GM23338 (cell line): ENCODE measurements around the gene AASDH. TPM values are rescaled to one million over a fixed set of nuclear protein-coding genes. Genes with fewer than 3 reads are reported as not detected.

Experiments used
- ATAC-seq: fragments of 200-7000 bp; cut with Tn5 transposase; 3 replicates; pipeline ENCODE4 v1.9.1; 2020
- DNase-seq: peaks from one replicate; pipeline ENCODE4 v3.0.0-alpha.2; 2015; ENCODE audit warnings: low spot score
- H2AFZ ChIP-seq: fragments of 200-600 bp; sonication (generic); 2 replicates; pipeline ENCODE4 v1.8.0; 2016; ENCODE audit warnings: antibody characterized with exemption, mild to moderate bottlenecking, moderate library complexity
- H3F3A ChIP-seq: fragments of 200-600 bp; sonication (generic); replicated peaks from 2 replicates; pipeline ENCODE4 v1.8.0; 2017; ENCODE audit warnings: antibody characterized with exemption, mixed run types, low read depth
- H3K27ac ChIP-seq: fragments of 200-600 bp; sonication (generic); 2 replicates; pipeline ENCODE4 v1.6.1; 2016; ENCODE audit warnings: low read depth
- H3K27me3 ChIP-seq: fragments of 200-600 bp; sonication (generic); 2 replicates; pipeline ENCODE4 v1.8.0; 2016; ENCODE audit warnings: mild to moderate bottlenecking, mixed run types, moderate library complexity; ENCODE audit not compliant: insufficient read depth
- H3K36me3 ChIP-seq: fragments of 200-600 bp; sonication (generic); 2 replicates; pipeline ENCODE4 v1.8.0; 2016; ENCODE audit warnings: mild to moderate bottlenecking; ENCODE audit not compliant: insufficient read depth
- H3K4me1 ChIP-seq: fragments of 200-600 bp; sonication (generic); 2 replicates; pipeline ENCODE4 v1.8.0; 2016; ENCODE audit warnings: mild to moderate bottlenecking, moderate library complexity; ENCODE audit not compliant: insufficient read depth
- H3K4me2 ChIP-seq: fragments of 200-600 bp; sonication (generic); 2 replicates; pipeline ENCODE4 v1.7.1; 2017; ENCODE audit warnings: mixed run types
- H3K4me3 ChIP-seq: fragments of 200-600 bp; sonication (generic); 2 replicates; pipeline ENCODE4 v1.6.1; 2016; ENCODE audit warnings: mixed run types
- H3K79me2 ChIP-seq: fragments of 200-600 bp; sonication (generic); replicated peaks from 2 replicates; pipeline ENCODE4 v1.8.0; 2017; ENCODE audit warnings: mild to moderate bottlenecking; ENCODE audit not compliant: insufficient read depth
- H3K9me2 ChIP-seq: fragments of 200-600 bp; sonication (generic); 2 replicates; pipeline ENCODE4 v1.8.0; 2017; ENCODE audit not compliant: insufficient read depth
- H4K20me1 ChIP-seq: fragments of 200-600 bp; sonication (generic); replicated peaks from 2 replicates; pipeline ENCODE4 v1.8.0; 2017; ENCODE audit warnings: mild to moderate bottlenecking; ENCODE audit not compliant: insufficient read depth
- H3K27ac Mint-ChIP-seq: 2 replicates; pipeline ENCODE4 v1.8.0; 2020; ENCODE audit warnings: inconsistent platforms, mild to moderate bottlenecking, moderate library complexity, mixed read lengths
- H3K27me3 Mint-ChIP-seq: 3 replicates; pipeline ENCODE4 v1.8.0; 2022; ENCODE audit warnings: low read depth, mild to moderate bottlenecking, moderate library complexity, mixed read lengths, inconsistent platforms; ENCODE audit not compliant: insufficient read depth, poor library complexity
- H3K36me3 Mint-ChIP-seq: 3 replicates; pipeline ENCODE4 v1.8.0; 2021; ENCODE audit warnings: low read depth, mild to moderate bottlenecking, inconsistent platforms, moderate library complexity, mixed read lengths
- H3K4me1 Mint-ChIP-seq: 3 replicates; pipeline ENCODE4 v1.8.0; 2020; ENCODE audit warnings: mild to moderate bottlenecking, inconsistent platforms, mixed read lengths
- H3K4me3 Mint-ChIP-seq: 3 replicates; pipeline ENCODE4 v1.8.0; 2021; ENCODE audit warnings: moderate library complexity, mild to moderate bottlenecking, inconsistent platforms, mixed read lengths
- H3K9me3 Mint-ChIP-seq: 3 replicates; pipeline ENCODE4 v1.8.0; 2020; ENCODE audit warnings: moderate library complexity, mild to moderate bottlenecking, inconsistent platforms, mixed read lengths
- CREB1 ChIP-seq: fragments of 250-450 bp; sonication (Bioruptor Pico); IDR thresholded peaks from 2 replicates; pipeline ENCODE4 v1.5.0; 2020; ENCODE audit warnings: low read depth, mild to moderate bottlenecking, moderate library complexity
- EZH2 ChIP-seq: fragments of 200-600 bp; sonication (generic); IDR thresholded peaks from one replicate; pipeline ENCODE4 v1.8.0; 2017; ENCODE audit warnings: antibody characterized with exemption, mild to moderate bottlenecking, low read depth; ENCODE audit not compliant: unreplicated experiment
- JUNB ChIP-seq: IDR thresholded peaks from one replicate; pipeline ENCODE4 v1.6.1; 2016; ENCODE audit warnings: antibody characterized with exemption; ENCODE audit not compliant: unreplicated experiment
- NANOG ChIP-seq: IDR thresholded peaks from 2 replicates; pipeline ENCODE4 v1.6.1; 2016; ENCODE audit warnings: antibody characterized with exemption, borderline replicate concordance
- STAT1 ChIP-seq: IDR thresholded peaks from one replicate; pipeline ENCODE4 v1.6.1; 2016; ENCODE audit warnings: antibody characterized with exemption; ENCODE audit not compliant: unreplicated experiment
- ZNF114 ChIP-seq: fragments of 250-450 bp; sonication (Bioruptor Pico); IDR thresholded peaks from 2 replicates; pipeline ENCODE4 v1.5.0; 2020; ENCODE audit warnings: mild to moderate bottlenecking, moderate library complexity
- ZNF331 ChIP-seq: fragments of 250-450 bp; sonication (Bioruptor Pico); IDR thresholded peaks from 2 replicates; pipeline ENCODE4 v1.5.0; 2020; ENCODE audit warnings: low read depth, mild to moderate bottlenecking, moderate library complexity
- polyA plus RNA-seq: library from polyadenylated mRNA; unstranded; fragments of >200 nt; fragmentation: Nextera tagmentation; extraction: Ambion mirVana; gene quantifications from 2 replicates; pipeline ENCODE4 v1.2.1, GENCODE V29; 2016
- total RNA-seq: library from RNA; depleted of rRNA; stranded (reverse); fragments of >200 nt; shearing (Covaris generic); gene quantifications from 2 replicates; pipeline ENCODE4 v1.2.3, GENCODE V29; 2014
- TF ChIP-seq, protein P1 (sequence below): fragments of 250-450 bp; sonication (Bioruptor Pico); IDR thresholded peaks from 2 replicates; pipeline ENCODE4 v1.5.0; 2020; ENCODE audit warnings: mild to moderate bottlenecking, moderate library complexity
- TF ChIP-seq, protein P2 (sequence below): IDR thresholded peaks from one replicate; pipeline ENCODE4 v1.6.1; 2018; ENCODE audit warnings: antibody characterized with exemption; ENCODE audit not compliant: unreplicated experiment
- TF ChIP-seq, protein P3 (sequence below), 2 experiments: fragments of 200-600 bp in 1 of 2; sonication (generic) in 1 of 2; conservative IDR thresholded peaks; 2 replicates each; pipeline versions ENCODE4 v1.5.1 to v1.6.1; 2016 to 2017; ENCODE audit warnings: antibody characterized with exemption in 2 of 2, low read depth in 2 of 2, mild to moderate bottlenecking in 2 of 2, moderate library complexity in 1 of 2
- TF ChIP-seq, protein P4 (sequence below): IDR thresholded peaks from 2 replicates; pipeline ENCODE4 v1.6.1; 2016; ENCODE audit warnings: antibody characterized with exemption

AASDH gene
- total and polyA plus RNA-seq, 2 experiments from 2014 or later = 12.2 to 35.6 TPM

DNA sequence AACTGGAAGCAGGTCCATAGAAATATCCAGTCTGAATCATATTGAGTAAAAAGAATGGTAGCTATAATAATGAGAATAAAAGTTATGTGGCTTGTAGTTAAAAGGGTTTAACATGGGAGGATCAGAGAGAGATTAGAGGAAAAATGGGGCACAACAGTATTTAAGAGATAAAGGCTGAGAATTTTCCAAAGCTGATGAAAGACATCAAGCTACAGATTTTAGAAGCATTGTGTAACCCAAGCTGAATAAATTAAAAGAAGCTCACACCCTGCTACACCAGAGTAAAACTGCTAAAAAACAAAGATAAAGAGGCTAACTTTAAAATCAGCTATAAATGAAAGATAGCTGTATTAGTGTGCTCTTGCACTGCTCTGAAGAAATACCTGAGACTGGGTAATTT is 94.2 kb downstream of the AASDH start (continued):
- TF ChIP-seq, protein P1, sequence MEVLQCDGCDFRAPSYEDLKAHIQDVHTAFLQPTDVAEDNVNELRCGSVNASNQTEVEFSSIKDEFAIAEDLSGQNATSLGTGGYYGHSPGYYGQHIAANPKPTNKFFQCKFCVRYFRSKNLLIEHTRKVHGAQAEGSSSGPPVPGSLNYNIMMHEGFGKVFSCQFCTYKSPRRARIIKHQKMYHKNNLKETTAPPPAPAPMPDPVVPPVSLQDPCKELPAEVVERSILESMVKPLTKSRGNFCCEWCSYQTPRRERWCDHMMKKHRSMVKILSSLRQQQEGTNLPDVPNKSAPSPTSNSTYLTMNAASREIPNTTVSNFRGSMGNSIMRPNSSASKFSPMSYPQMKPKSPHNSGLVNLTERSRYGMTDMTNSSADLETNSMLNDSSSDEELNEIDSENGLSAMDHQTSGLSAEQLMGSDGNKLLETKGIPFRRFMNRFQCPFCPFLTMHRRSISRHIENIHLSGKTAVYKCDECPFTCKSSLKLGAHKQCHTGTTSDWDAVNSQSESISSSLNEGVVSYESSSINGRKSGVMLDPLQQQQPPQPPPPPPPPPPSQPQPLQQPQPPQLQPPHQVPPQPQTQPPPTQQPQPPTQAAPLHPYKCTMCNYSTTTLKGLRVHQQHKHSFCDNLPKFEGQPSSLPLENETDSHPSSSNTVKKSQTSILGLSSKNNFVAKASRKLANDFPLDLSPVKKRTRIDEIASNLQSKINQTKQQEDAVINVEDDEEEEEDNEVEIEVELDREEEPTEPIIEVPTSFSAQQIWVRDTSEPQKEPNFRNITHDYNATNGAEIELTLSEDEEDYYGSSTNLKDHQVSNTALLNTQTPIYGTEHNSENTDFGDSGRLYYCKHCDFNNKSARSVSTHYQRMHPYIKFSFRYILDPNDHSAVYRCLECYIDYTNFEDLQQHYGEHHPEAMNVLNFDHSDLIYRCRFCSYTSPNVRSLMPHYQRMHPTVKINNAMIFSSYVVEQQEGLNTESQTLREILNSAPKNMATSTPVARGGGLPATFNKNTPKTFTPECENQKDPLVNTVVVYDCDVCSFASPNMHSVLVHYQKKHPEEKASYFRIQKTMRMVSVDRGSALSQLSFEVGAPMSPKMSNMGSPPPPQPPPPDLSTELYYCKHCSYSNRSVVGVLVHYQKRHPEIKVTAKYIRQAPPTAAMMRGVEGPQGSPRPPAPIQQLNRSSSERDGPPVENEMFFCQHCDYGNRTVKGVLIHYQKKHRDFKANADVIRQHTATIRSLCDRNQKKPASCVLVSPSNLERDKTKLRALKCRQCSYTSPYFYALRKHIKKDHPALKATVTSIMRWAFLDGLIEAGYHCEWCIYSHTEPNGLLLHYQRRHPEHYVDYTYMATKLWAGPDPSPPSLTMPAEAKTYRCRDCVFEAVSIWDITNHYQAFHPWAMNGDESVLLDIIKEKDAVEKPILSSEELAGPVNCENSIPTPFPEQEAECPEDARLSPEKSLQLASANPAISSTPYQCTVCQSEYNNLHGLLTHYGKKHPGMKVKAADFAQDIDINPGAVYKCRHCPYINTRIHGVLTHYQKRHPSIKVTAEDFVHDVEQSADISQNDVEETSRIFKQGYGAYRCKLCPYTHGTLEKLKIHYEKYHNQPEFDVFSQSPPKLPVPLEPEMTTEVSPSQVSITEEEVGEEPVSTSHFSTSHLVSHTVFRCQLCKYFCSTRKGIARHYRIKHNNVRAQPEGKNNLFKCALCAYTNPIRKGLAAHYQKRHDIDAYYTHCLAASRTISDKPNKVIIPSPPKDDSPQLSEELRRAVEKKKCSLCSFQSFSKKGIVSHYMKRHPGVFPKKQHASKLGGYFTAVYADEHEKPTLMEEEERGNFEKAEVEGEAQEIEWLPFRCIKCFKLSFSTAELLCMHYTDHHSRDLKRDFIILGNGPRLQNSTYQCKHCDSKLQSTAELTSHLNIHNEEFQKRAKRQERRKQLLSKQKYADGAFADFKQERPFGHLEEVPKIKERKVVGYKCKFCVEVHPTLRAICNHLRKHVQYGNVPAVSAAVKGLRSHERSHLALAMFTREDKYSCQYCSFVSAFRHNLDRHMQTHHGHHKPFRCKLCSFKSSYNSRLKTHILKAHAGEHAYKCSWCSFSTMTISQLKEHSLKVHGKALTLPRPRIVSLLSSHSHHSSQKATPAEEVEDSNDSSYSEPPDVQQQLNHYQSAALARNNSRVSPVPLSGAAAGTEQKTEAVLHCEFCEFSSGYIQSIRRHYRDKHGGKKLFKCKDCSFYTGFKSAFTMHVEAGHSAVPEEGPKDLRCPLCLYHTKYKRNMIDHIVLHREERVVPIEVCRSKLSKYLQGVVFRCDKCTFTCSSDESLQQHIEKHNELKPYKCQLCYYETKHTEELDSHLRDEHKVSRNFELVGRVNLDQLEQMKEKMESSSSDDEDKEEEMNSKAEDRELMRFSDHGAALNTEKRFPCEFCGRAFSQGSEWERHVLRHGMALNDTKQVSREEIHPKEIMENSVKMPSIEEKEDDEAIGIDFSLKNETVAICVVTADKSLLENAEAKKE = no peak

DNA sequence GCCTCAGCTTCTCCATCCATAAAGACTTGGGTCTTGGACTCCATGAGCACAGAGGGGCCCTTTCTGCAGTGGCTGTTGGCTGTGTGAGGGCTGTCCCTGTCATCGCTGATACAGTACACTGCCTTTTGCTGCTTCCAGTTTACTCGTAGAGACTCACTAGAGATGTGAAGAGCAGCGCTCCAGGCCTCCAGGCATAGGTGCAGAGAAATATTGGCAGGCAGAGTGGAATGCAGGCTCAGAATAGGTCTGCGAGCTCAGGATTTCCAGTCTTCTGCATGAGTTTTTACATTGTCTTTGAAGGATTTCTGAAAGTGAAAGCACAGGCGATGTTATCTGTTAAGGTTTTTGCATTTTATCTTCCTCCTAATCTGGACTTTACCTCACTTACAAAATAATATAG is 97.4 kb downstream of the AASDH start:
- Histone ChIP-seq H3K79me2 (no peaks in the 10 kb centered on the region), H3K4me2 (no peak overlapping the region), H3K27ac (no peak overlapping the region), H3K27me3 (no peaks in the 10 kb centered on the region), H3K9me2 (no peaks in the 10 kb centered on the region; the same call in 1 of the 2 replicates), H3K36me3 (no peaks in the 10 kb centered on the region; the same call in 1 of the 2 replicates), H2AFZ (no peak overlapping the region), H3F3A (no peaks in the 10 kb centered on the region), H3K4me3 (no peak overlapping the region), H4K20me1 (no peaks in the 10 kb centered on the region; the same call in 1 of the 2 replicates), H3K4me1 (no peaks in the 10 kb centered on the region)
- no peaks in the 10 kb centered on the region for H3K27me3 Mint-ChIP-seq
- no peak for DNase-seq
- H3K36me3 Mint-ChIP-seq = peaks cover 2% of the 10 kb centered on the region; the same call in 2 of the 3 replicates
- no peaks in the 10 kb centered on the region for H3K9me3 Mint-ChIP-seq
- no peaks in the 10 kb centered on the region for H3K4me1 Mint-ChIP-seq
- no peak overlapping the region for H3K4me3 Mint-ChIP-seq
- no peak for ATAC-seq
- TF ChIP-seq, protein P2, sequence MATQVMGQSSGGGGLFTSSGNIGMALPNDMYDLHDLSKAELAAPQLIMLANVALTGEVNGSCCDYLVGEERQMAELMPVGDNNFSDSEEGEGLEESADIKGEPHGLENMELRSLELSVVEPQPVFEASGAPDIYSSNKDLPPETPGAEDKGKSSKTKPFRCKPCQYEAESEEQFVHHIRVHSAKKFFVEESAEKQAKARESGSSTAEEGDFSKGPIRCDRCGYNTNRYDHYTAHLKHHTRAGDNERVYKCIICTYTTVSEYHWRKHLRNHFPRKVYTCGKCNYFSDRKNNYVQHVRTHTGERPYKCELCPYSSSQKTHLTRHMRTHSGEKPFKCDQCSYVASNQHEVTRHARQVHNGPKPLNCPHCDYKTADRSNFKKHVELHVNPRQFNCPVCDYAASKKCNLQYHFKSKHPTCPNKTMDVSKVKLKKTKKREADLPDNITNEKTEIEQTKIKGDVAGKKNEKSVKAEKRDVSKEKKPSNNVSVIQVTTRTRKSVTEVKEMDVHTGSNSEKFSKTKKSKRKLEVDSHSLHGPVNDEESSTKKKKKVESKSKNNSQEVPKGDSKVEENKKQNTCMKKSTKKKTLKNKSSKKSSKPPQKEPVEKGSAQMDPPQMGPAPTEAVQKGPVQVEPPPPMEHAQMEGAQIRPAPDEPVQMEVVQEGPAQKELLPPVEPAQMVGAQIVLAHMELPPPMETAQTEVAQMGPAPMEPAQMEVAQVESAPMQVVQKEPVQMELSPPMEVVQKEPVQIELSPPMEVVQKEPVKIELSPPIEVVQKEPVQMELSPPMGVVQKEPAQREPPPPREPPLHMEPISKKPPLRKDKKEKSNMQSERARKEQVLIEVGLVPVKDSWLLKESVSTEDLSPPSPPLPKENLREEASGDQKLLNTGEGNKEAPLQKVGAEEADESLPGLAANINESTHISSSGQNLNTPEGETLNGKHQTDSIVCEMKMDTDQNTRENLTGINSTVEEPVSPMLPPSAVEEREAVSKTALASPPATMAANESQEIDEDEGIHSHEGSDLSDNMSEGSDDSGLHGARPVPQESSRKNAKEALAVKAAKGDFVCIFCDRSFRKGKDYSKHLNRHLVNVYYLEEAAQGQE = no peak
- TF ChIP-seq, protein P3, sequence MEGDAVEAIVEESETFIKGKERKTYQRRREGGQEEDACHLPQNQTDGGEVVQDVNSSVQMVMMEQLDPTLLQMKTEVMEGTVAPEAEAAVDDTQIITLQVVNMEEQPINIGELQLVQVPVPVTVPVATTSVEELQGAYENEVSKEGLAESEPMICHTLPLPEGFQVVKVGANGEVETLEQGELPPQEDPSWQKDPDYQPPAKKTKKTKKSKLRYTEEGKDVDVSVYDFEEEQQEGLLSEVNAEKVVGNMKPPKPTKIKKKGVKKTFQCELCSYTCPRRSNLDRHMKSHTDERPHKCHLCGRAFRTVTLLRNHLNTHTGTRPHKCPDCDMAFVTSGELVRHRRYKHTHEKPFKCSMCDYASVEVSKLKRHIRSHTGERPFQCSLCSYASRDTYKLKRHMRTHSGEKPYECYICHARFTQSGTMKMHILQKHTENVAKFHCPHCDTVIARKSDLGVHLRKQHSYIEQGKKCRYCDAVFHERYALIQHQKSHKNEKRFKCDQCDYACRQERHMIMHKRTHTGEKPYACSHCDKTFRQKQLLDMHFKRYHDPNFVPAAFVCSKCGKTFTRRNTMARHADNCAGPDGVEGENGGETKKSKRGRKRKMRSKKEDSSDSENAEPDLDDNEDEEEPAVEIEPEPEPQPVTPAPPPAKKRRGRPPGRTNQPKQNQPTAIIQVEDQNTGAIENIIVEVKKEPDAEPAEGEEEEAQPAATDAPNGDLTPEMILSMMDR (conservative IDR thresholded peaks at IDR 0.05; ENCODE audit: low read depth in 2 of 2) = no peak
- TF ChIP-seq, protein P4, sequence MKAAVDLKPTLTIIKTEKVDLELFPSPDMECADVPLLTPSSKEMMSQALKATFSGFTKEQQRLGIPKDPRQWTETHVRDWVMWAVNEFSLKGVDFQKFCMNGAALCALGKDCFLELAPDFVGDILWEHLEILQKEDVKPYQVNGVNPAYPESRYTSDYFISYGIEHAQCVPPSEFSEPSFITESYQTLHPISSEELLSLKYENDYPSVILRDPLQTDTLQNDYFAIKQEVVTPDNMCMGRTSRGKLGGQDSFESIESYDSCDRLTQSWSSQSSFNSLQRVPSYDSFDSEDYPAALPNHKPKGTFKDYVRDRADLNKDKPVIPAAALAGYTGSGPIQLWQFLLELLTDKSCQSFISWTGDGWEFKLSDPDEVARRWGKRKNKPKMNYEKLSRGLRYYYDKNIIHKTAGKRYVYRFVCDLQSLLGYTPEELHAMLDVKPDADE = no peak
- TF ChIP-seq CREB1 = no peak
- TF ChIP-seq NANOG = no peak
- no peak for TF ChIP-seq ZNF331 (CRISPR knock-in tag)
- TF ChIP-seq ZNF114 (CRISPR knock-in tag) = no peak
- no peak for TF ChIP-seq JUNB
- TF ChIP-seq EZH2 = no peak
- no peak for TF ChIP-seq STAT1
- H3K27ac Mint-ChIP-seq = no peak overlapping the region
